ENCODE measurements around the gene RAB31.

Gene RAB31

GRCh38 chr18:9865764-9866490, 157.8 kb downstream of the RAB31 start:
- no peak for TF ChIP-seq CTCF (IDR thresholded peaks at IDR 0.05; ENCODE audit: low read depth, low read length)
- no peak overlapping the region for H3K4me3 ChIP-seq (ENCODE audit: low read depth, low read length)

- no peak overlapping the region for H3K4me3 ChIP-seq (ENCODE audit: low read depth, low read length)
- TF ChIP-seq CTCF (IDR thresholded peaks at IDR 0.05; ENCODE audit: low read depth, low read length), result no peak
Observed at GRCh38 chr18:9866627-9867026, 158.5 kb downstream of the RAB31 start.

- no peak overlapping the region for H3K4me3 ChIP-seq (ENCODE audit: low read depth, low read length)
- no peak for TF ChIP-seq CTCF (IDR thresholded peaks at IDR 0.05; ENCODE audit: low read depth, low read length)
Observed at GRCh38 chr18:9867071-9867594, 159.0 kb downstream of the RAB31 start.

- no peak overlapping the region for H3K4me3 ChIP-seq (ENCODE audit: low read depth, low read length)
- TF ChIP-seq CTCF (IDR thresholded peaks at IDR 0.05; ENCODE audit: low read depth, low read length), result no peak
Observed at GRCh38 chr18:9868857-9869714, 161.0 kb downstream of the RAB31 start.

GRCh38 chr18:9869715-9870430, 161.8 kb downstream of the RAB31 start:
- TF ChIP-seq CTCF (IDR thresholded peaks at IDR 0.05; ENCODE audit: low read depth, low read length), result no peak
- no peak overlapping the region for H3K4me3 ChIP-seq (ENCODE audit: low read depth, low read length)

GRCh38 chr18:9870431-9871008, 162.4 kb downstream of the RAB31 start:
- no peak overlapping the region for H3K4me3 ChIP-seq (ENCODE audit: low read depth, low read length)
- no peak for TF ChIP-seq CTCF (IDR thresholded peaks at IDR 0.05; ENCODE audit: low read depth, low read length)

Measured in WI38 (cell line).